Esophagus (tissue), 2 donors: ENCODE measurements around the gene PKP1. TPM values are rescaled to one million over a fixed set of nuclear protein-coding genes. Genes with fewer than 3 reads are reported as not detected.
"Not testable (repeated sequence)": the region's sequence is repeated elsewhere in the genome, so short reads cannot be mapped to it uniquely, and the experiment has no call there.

Experiments used
- H3K27ac ChIP-seq, 2 donors: one replicate each; pipeline ENCODE4 v1.5.1; 2013; ENCODE audit warnings: low read depth in 2 of 2, mild to moderate bottlenecking in 2 of 2, inconsistent platforms in 1 of 2, low read length in 1 of 2, moderate library complexity in 1 of 2
- H3K27me3 ChIP-seq, 2 donors: one replicate each; pipeline ENCODE4 v1.6.1; 2013; ENCODE audit warnings: low read length in 2 of 2, control low read depth in 1 of 2, mild to moderate bottlenecking in 1 of 2; ENCODE audit not compliant: insufficient read depth in 2 of 2, control insufficient read depth in 1 of 2
- H3K36me3 ChIP-seq, 2 donors: one replicate each; pipeline ENCODE4 v1.6.1; 2013; ENCODE audit warnings: low read length in 1 of 2; ENCODE audit not compliant: control insufficient read depth in 2 of 2, insufficient read depth in 2 of 2
- H3K4me1 ChIP-seq, 2 donors: one replicate each; pipeline ENCODE4 v1.6.1; 2013; ENCODE audit warnings: low read length in 1 of 2; ENCODE audit not compliant: control insufficient read depth in 2 of 2, insufficient read depth in 2 of 2
- H3K4me3 ChIP-seq, 2 donors: one replicate each; pipeline ENCODE4 v1.5.1; 2013; ENCODE audit warnings: low read length in 2 of 2, mild to moderate bottlenecking in 2 of 2, low read depth in 1 of 2, moderate library complexity in 1 of 2
- H3K9me3 ChIP-seq, 2 donors: one replicate each; pipeline ENCODE4 v1.6.1; 2013; ENCODE audit warnings: mild to moderate bottlenecking in 2 of 2, low read depth in 1 of 2, low read length in 1 of 2, moderate library complexity in 1 of 2; ENCODE audit not compliant: control insufficient read depth in 2 of 2, insufficient read depth in 1 of 2
- WGBS, 2 donors: extraction: QIAGEN DNeasy Blood & Tissue Kit; methylation state at CpG; one replicate each; pipeline ENCODE4 v1.1.7; 2013; 5-methylcytosine and 5-hydroxymethylcytosine counted together
- polyA plus RNA-seq, 2 donors: library from polyadenylated mRNA; stranded (reverse); fragments of 200-250 nt; gene quantifications; one replicate each; pipeline ENCODE4 v1.2.3, GENCODE V29; 2013
- donor health status: healthy with polysubstance abuse.
- donor health status: Bipolar disorder and iron deficiency.

Gene PKP1
- polyA plus RNA-seq, 2 donors = 124 to 282 TPM

DNA sequence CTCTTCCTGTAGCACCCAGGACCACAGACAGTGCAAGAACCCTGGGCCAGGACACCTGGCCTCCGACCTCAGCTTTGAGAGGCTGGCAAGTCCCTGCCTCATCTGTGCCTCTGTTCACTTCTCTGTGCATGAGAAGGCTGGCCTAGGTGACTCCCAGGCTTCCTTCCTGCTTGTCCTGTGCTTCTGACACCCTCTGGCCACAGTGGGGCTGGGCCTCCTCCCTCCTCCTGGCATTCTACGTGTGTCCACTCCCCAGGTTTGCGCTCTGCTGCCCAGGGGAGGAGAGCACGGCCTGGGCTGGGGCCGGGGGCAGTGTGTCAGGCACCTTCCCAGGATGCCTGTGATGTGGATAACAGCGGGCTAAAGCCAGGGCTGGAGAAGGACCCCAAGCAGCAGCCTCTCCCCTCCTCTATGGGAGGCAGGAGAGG, 30.3 kb upstream of the PKP1 start:
- Histone ChIP-seq H3K36me3 (no peaks in the 10 kb centered on the region), H3K27me3 (no peaks in the 10 kb centered on the region), H3K4me1 (peaks cover 0 to 13% of the 10 kb centered on the region in 2 donors), H3K27ac (no peak overlapping the region), H3K4me3 (no peak overlapping the region), H3K9me3 (no peaks in the 10 kb centered on the region)
- WGBS, 2 donors = 83 to 93% methylated on average over 5 to 6 of the region's 6 CpGs

- Histone ChIP-seq H3K4me3 (no peak overlapping the region), H3K36me3 (no peaks in the 10 kb centered on the region), H3K27ac (no peak overlapping the region), H3K27me3 (no peaks in the 10 kb centered on the region), H3K4me1 (peaks cover 0 to 13% of the 10 kb centered on the region in 2 donors), H3K9me3 (no peaks in the 10 kb centered on the region)
- WGBS, 2 donors = 72 to 74% methylated on average over 10 of the region's 10 CpGs
Observed at GRCh38 chr1:201253411-201253810, 29.9 kb upstream of the PKP1 start.

DNA sequence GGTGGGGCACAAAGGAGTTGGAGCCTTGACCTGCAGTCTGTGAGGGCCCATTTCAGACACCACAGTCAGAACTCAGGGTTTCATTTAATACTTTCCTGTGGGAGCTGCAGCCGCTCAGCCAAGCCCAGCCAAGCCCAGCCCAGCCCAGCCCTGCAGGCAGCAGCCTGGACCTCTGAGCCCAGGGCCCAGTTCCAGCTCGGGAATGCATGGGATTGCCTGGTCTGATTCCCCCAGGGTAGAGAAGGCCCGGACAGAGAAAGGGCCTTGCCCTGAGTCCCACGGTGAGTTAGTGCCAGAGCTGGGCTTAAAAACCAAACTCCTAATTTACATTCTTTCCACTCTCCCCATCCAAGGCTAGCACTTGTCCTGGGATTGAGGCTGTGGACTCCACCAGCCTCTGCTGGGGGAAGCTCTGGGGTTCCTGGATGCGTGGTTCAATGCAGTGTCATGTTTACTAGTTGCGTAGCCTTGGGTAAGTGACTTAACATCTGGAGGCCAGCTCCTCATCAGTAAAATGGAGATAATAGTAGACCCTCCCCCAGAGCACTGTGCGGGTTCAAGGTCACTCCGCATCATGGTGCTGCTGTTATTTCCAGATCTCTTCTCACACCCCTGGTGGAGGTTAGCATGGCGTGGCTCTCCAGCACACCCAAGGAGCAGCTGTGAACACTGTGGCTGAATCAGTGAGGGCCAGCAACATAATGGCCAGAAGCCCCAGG, 29.2 kb upstream of the PKP1 start:
- WGBS, 2 donors = 66 to 70% methylated on average over 9 of the region's 9 CpGs
- H3K4me1 ChIP-seq = peaks cover 2 to 13% of the 10 kb centered on the region in 2 donors
- peak overlapping the region; percentile 24 to 37 for H3K27ac ChIP-seq
- H3K4me3 ChIP-seq = no peak overlapping the region
- H3K27me3 ChIP-seq = no peaks in the 10 kb centered on the region
- no peaks in the 10 kb centered on the region for H3K9me3 ChIP-seq
- no peaks in the 10 kb centered on the region for H3K36me3 ChIP-seq

DNA sequence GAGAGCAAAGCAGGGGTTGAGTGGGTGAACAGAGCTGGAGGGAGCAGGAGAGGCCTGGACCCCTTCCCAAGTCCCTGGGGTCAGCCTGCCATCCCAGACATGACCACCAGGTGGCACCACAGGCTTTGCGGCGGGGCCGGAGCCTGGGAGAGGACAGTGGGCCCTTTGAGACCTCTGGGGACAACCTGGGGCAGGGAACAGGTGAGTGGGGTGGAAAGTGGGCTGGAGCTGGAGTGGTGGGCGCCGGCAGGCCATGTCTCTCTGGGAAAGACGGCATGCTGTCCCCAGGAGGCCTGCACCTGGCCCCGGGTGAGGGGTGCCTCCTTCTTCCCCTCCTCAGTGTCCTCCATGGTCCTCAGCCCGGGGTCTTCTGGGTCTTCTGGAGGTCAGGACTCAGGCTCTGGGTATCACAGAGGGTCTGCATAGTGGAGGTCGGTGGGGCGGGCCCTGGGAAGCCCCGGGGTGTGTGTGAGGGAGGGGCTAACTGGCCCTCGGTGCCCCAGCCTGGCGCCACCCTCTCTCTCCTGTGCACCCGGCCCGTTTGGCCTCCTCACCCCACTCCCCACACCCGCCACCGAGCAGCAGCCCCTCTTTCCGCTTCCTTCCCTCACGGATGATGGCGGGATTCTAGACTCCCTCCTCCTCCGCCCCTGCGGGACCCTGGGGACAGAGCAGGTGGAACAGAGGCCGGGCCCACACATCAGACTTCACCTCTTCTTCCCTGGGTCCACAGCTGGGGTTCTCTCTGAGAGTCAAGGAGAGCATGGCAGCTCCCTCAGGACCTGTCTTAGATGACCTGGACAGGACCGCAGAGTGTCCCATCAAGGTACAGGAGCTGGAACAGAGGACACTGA, 28.5 kb upstream of the PKP1 start:
- Histone ChIP-seq H3K4me3 (no peak overlapping the region), H3K27me3 (no peaks in the 10 kb centered on the region), H3K9me3 (no peaks in the 10 kb centered on the region), H3K36me3 (no peaks in the 10 kb centered on the region), H3K4me1 (peaks cover 3 to 18% of the 10 kb centered on the region in 2 donors), H3K27ac (peak overlapping the region in 1 of 2 donors; percentile 37)
- 41 to 48% methylated on average over 21 to 24 of the region's 24 CpGs for WGBS, 2 donors

- H3K4me1 ChIP-seq = peaks cover 3 to 23% of the 10 kb centered on the region in 2 donors
- no peaks in the 10 kb centered on the region for H3K9me3 ChIP-seq
- WGBS, 2 donors = 80 to 82% methylated on average over 17 of the region's 17 CpGs
- H3K27me3 ChIP-seq = no peaks in the 10 kb centered on the region
- no peaks in the 10 kb centered on the region for H3K36me3 ChIP-seq
- H3K27ac ChIP-seq = no peak overlapping the region
- no peak overlapping the region for H3K4me3 ChIP-seq
Observed at GRCh38 chr1:201255479-201256362, 27.6 kb upstream of the PKP1 start.

DNA sequence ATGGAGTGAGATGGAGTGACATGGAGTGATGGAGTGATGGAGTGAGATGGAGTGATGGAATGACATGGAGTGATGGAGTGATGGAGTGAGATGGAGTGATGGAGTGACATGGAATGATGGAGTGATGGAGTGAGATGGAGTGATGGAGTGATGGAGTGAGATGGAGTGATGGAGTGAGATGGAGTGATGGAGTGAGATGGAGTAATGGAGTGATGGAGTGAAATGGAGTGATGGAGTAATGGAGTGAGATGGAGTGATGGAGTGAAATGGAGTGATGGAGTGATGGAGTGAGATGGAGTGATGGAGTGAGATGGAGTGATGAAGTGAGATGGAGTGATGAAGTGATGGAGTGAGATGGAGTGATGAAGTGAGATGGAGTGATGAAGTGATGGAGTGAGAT, 25.2 kb upstream of the PKP1 start:
- not testable (repeated sequence) for H3K9me3 ChIP-seq, H3K27ac ChIP-seq, H3K27me3 ChIP-seq, H3K4me3 ChIP-seq, H3K36me3 ChIP-seq
- H3K4me1 ChIP-seq = peaks cover 8 to 31% of the 10 kb centered on the region in 2 donors

- Histone ChIP-seq H3K27ac (peak overlapping the region in 1 of 2 donors; percentile 8), H3K9me3 (no peaks in the 10 kb centered on the region), H3K4me1 (peaks cover 8 to 27% of the 10 kb centered on the region in 2 donors), H3K36me3 (no peaks in the 10 kb centered on the region), H3K4me3 (no peak overlapping the region), H3K27me3 (no peaks in the 10 kb centered on the region)
- WGBS, 2 donors = 85 to 91% methylated on average over 14 of the region's 14 CpGs
Observed at GRCh38 chr1:201258763-201259230, 24.5 kb upstream of the PKP1 start.

DNA sequence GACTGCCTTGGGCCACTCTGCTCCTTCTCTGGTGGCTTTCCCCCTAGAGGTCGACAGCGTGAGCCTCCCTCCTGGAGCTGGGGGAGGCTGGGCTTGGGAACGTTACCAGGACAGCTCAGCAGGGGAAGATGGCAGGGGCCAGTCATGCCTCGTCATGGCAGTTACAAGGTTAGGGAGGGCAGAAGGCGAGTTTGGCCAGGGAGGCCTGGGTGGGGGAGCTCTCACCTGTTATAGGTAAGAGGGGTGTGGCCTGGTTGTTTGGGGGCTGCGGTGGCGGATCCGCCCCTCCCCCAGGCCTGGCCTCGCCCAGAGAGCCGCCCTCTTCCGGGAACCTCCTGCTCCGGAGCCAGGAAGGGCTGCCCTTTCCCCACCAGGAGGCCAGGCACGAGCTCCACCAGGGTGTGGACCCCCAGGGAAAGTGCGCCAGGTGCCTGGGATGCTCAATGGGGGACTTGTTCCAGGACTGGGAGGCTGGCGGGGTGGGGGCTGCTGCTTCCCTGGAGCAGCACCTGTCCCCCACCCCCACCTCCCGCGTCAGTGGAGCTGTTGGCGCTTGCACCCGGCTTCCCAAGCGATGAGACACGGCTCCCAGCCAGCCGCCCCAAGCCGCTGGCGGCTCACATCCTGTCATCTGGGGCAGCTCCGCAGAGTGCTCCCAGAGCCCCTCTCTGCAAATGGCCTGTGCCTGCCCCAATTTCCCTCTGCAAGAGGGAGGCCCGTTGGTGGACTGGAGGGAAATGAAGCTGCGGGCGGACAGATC, 23.6 kb upstream of the PKP1 start:
- Histone ChIP-seq H3K4me1 (peaks cover 8 to 24% of the 10 kb centered on the region in 2 donors), H3K27me3 (no peaks in the 10 kb centered on the region), H3K27ac (peak overlapping the region; percentile 82 to 90), H3K4me3 (peak overlapping the region; percentile 7 to 27), H3K9me3 (no peaks in the 10 kb centered on the region), H3K36me3 (no peaks in the 10 kb centered on the region)
- 3 to 4% methylated on average over 25 to 28 of the region's 28 CpGs for WGBS, 2 donors
